Measurements from ENCODE around the gene SELENOO.

SELENOO gene

GRCh38 chr22:50184004-50184901 is 16.6 kb upstream of the SELENOO start:
- no peak for DNase-seq (ENCODE audit: low read depth in 2 of 2)

- DNase-seq (ENCODE audit: low read depth in 2 of 2) = no peak
Measured at GRCh38 chr22:50184902-50185374, 15.9 kb upstream of the SELENOO start.

GRCh38 chr22:50185375-50186087 is 15.3 kb upstream of the SELENOO start, which contains the start of gene TRABD:
Gene TRABD, plus strand, starts transcription at chr22:50185913. Its CDS starts 7,148 bp downstream, at chr22:50193061.
- peak; percentile 71 to 79 for DNase-seq (ENCODE audit: low read depth in 2 of 2)

- DNase-seq (ENCODE audit: low read depth in 2 of 2) = no peak
Measured at GRCh38 chr22:50186181-50186714, 14.6 kb upstream of the SELENOO start.

- no peak for DNase-seq (ENCODE audit: low read depth in 2 of 2)
Measured at GRCh38 chr22:50186761-50187523, 13.9 kb upstream of the SELENOO start.

GRCh38 chr22:50188356-50188755 is 12.5 kb upstream of the SELENOO start:
- DNase-seq (ENCODE audit: low read depth in 2 of 2) = no peak

GRCh38 chr22:50189184-50189848 is 11.5 kb upstream of the SELENOO start:
- DNase-seq (ENCODE audit: low read depth in 2 of 2) = no peak

GRCh38 chr22:50189849-50190181 is 11.0 kb upstream of the SELENOO start:
- DNase-seq (ENCODE audit: low read depth in 2 of 2) = no peak

- peak; percentile 56 to 61 for DNase-seq (ENCODE audit: low read depth in 2 of 2)
Measured at GRCh38 chr22:50190182-50190940, 10.4 kb upstream of the SELENOO start.

GRCh38 chr22:50190941-50191741 is 9.7 kb upstream of the SELENOO start:
- peak; percentile 64 to 68 for DNase-seq (ENCODE audit: low read depth in 2 of 2)

- DNase-seq (ENCODE audit: low read depth in 2 of 2) = no peak
Measured at GRCh38 chr22:50192436-50193204, 8.2 kb upstream of the SELENOO start.

- no peak for DNase-seq (ENCODE audit: low read depth in 2 of 2)
Measured at GRCh38 chr22:50193621-50194020, 7.2 kb upstream of the SELENOO start.

GRCh38 chr22:50194037-50194805 is 6.6 kb upstream of the SELENOO start:
- DNase-seq (ENCODE audit: low read depth in 2 of 2) = no peak

GRCh38 chr22:50196256-50196655 is 4.6 kb upstream of the SELENOO start:
- DNase-seq (ENCODE audit: low read depth in 2 of 2) = no peak

- no peak for DNase-seq (ENCODE audit: low read depth in 2 of 2)
Measured at GRCh38 chr22:50197000-50197800, 3.6 kb upstream of the SELENOO start.

GRCh38 chr22:50197856-50198623 is 2.8 kb upstream of the SELENOO start:
- no peak for DNase-seq (ENCODE audit: low read depth in 2 of 2)
